Activated CD8-positive, alpha-beta memory T cell treated with anti-CD3 and anti-CD28 coated beads, Interleukin-2, amount 50 U/mL, for 4 hours (primary cell): Measurements from ENCODE around the gene TMEM163.
"Not testable (repeated sequence)": the region's sequence is repeated elsewhere in the genome, so short reads cannot be mapped to it uniquely, and the experiment has no call there.

Source experiments
- DNase-seq: peaks from one replicate; pipeline ENCODE4 v3.0.0-alpha.2; 2020

Gene TMEM163

DNA sequence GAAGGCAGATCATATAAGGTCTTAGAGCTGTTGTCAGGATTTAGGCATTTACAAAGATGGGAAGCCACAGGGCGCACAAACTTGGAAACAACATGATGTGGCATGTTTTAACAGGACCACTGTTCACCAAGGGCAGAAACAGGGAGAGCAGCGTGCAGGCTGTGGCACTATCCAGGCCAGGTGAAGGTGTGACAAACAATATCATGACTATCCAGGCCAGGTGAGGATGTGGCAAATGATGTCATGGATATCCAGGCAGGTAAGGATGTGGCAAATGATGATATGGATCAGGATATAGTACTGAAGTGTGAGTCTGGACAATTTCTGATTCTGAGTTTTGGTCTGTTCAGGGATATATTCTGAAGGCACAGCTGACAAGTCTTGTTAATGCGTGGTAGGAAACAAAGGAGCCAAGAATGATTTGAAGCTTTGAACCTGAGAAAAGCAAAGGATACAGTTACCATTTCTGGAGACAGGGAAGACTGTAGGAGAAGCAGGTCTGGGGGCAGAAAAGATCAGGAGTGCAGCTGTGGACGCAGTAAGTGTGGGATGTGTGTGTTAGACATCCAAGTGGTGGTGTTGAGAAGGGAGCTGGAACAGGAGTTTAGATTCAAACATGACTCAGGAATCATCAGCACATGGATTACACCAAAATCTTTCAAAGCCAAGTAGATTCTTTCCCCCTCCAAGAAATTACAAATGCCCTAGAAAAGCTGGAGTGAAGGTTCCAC, 205.9 kb downstream of the TMEM163 start:
- DNase-seq = no peak

- no peak for DNase-seq
Measured at GRCh38 chr2:134508391-134508790, 210.4 kb downstream of the TMEM163 start.

DNA sequence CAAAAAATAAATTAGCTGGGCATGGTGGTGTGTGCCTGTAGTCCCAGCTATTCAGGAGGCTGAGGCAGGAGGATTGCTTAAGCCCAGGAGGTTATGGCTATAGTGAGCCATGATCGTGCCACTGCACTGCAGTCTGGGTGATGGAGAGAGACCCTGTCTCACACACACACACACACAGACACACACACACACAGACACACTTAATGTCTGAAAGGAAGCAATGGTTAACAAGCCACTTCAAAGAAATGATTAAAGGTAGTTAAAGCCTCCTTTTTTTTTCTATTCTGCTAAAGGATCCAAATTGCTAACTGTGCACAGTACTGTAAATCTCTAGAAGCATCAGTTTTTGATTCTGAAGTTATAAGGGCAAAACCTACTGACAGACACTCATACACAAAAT, 211.1 kb downstream of the TMEM163 start:
- DNase-seq = no peak

- not testable (repeated sequence) for DNase-seq
Measured at GRCh38 chr2:134507159-134507558, 211.6 kb downstream of the TMEM163 start.

DNA sequence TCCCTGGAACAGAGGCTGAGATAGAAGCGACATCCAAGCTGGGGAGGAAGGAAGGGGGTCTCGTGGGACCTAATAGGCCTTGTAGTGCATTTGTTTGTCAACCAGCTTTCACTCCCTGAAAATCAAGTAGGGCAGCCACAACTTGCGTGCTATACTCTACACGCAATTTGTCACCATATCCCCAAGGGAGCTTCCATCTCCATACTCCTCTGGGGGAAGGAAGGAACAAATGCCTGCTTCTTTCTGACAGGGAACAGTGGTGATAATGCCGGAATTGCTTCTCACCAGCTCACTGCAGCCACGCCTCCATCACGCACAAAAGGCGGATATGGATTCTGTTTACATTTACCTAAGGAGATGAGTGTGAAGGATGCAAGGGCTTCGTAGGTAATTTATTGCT, 213.4 kb downstream of the TMEM163 start:
- DNase-seq = no peak

DNA sequence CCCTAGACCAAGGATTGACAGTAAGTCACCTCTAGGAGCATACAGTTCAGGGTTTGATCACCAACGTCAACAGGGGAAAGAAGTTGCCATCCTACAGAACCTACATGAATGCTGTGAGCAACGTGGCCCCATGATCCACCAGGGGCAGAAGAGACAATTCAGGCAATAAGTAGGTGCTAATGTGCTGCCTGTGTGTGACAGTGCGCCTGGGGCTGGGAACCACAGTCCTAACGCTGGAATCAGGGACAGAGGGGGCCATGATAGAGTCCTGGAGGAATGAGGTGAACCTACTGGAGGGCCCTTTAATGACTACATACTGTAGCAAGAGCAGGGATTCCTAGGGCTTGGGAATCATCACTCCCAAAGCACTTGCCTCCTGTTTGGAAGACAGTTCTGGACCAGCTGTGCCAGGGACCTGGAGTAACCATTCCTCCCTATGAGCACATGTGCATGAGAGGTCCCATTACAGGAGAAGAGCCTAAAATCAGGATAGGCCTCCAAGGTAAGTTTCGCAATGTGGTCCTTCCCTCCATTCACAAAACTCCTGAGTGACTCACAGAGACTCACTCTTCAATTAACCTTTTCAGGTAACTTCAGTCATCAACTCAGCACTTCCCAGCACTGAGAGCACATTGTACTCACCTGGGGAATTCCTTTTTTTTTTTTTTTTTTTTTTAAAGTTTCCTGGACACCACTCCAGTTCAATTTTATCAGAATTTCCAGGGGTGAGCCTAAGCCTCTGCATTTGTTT, 214.0 kb downstream of the TMEM163 start:
- DNase-seq = no peak

DNA sequence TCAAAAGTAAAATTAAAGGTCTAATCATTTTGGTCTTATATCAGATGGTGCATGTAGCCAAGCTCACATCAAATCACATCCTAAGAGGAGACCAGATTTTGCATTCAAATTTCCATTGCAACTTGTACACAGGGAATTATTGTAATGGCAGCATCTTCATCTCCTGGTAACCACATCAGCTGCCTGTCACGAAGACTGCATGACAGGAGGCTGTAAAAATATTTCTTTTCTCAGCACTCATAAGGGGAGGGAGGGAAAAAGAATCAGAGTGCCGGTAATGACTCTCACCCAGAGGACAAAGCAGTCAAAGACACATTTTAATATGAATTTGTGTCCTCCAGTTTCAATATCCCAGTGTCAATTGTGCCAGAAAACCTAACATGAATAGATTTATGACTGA, 216.7 kb downstream of the TMEM163 start:
- no peak for DNase-seq

DNA sequence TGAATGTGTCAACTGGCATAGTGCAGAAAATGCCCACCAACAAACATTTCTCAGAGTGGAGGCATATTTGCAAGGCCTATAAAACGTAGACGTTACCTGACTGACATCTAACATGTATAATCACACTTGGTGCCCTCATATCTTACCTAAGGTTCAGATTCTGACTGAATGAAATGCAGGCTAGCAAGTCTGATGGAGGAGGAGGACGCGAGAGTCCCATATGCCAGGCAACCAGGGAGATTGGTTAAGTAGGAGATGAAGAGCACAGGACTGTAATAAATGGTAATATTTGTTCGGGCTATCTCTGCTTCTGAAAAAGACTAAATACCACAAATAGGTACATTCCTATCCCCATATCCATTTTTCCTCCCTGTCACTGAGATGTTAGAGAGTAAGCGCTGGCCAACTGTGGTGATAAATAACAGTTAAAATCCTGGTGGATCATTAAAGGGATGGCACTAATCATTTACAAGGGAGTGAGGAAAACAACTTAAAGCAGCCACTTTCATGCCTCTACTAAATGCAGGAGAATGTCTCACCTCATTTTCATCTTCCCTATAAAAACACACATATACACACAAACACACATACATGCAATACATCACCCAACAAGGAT, 217.2 kb downstream of the TMEM163 start:
- no peak for DNase-seq

DNA sequence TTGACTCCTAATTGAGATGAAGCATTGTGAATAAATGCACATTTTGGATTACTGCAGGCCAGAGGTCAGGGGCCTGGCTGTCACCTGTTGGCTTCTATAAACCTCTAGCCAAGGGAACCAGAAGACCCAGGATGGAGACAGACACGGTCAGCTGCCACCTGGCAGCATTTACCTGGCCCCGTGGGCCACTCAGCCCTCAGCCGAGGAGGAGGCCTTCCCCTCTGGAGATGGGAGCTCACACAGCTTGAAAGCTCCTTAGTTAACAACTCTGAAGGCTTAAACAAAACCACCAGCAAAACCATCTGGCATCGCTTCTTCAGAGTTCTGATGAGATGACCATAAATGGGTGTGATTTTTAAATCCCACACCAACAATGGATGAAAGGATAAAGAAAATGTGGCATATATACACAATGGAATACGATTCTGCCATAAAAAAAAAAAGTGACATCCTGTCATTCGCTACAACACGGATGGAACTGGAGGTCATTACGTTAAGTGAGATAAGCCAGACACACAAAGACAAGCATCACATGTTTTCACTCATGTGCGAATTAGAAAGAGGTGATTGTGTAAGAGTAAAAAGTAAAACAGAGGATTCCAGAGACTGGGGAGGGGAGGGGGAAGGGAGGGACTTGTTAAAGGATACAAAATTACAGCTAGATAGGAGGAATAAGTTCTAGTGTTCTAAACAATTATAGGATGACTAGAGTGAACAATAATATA, 218.4 kb downstream of the TMEM163 start:
- DNase-seq = no peak

- no peak for DNase-seq
Measured at GRCh38 chr2:134499307-134499926, 219.4 kb downstream of the TMEM163 start.

- DNase-seq = no peak
Measured at GRCh38 chr2:134498654-134499053, 220.1 kb downstream of the TMEM163 start.

DNA sequence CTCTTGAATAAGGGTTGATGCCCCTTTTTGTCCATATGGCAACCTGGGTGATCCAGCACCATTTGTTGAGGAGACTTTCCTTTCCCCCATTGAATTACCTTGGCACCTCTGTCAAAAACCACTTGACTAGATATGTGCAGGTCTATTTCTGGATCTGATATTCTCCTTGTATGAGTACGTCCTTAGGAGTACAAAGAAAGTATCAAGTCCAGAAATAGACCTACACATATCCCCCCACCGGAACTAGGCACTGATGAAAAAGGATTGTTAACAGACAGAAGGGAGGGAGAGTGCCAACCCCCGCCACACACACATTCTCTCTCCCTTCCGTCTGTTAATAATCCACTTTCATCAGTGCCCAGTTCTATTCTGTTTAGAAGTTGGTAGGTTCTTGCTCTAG, 225.0 kb downstream of the TMEM163 start:
- no peak for DNase-seq

DNA sequence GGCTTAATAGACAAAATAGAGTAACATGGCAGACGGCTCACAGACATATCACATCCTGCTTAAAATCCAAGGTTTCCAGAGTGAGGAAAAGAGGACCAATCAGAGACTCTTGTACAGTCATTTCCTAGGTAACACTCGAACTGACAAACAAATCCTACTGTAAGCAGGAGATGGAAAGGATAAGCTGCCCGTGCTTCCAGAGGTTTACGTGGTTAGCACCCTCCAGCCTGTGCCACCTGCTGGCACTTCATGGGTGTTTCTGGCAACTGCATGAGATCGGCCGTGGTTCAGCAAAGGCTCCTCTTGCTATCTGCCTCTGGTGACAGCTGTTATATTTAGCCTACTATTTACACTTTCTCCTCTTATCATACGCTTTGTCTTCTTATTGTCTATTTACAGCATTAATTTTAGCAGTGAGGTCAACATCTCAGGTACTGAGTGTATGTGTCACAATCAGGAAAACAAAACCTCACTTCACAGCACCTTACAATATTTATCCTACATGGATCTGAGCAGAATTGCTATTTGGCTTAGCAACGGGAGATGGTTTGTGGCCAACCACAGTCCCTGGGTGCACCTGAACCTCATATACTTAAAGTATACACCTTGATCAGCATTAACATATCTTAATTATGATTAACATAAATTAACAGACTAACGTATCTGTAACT, 226.9 kb downstream of the TMEM163 start:
- no peak for DNase-seq

DNA sequence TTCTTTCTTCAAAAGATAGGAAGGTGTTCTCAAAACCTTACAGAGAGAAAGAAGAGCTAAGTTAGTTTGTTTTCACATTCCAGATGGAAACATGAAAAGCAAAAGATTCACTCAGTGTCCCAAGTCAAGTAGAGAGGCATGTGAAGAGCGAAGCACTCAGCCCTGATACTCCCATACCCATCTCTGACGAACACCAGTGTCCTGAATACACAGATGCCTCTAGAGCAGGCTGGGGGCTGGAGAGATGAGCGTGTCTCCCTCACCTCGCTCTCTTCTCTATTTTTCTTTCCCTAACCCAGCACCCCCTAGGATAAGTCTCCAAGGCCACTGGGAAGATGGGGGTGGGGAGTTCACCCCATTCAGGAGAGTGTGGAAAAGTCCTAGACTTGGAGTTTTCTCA, 227.8 kb downstream of the TMEM163 start:
- no peak for DNase-seq

- DNase-seq = no peak
Measured at GRCh38 chr2:134490559-134490958, 228.2 kb downstream of the TMEM163 start.

DNA sequence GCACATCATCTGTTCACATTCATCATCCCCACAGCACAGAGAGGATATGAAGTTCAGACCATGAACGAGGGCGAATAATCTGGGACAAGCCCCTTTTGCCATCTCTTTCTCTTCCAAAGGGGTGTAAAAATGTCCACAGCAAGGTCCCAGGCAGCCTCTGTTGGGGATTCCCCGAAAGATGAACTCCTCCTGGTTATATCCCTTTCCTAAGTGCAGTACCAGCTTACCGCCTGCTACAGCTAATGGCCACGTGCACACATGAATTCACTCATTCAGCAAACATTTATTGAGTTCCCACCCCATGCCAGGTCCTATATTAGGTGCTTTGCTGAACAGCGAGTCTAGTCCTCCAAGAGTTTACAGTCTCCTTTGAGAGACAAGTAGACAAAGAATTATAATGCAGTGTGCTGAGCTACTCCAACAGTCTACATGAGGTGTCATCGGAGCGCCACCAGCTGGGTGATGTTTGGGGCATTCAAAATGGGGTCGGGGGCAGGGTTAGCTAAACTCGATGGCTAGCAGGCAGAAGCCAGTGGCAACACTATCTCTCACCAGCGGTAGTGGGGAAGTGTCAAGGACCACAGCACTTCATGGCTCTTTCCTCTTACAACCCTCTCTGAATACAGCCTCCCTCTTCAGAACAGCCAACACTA, 228.9 kb downstream of the TMEM163 start:
- DNase-seq = no peak

GRCh38 chr2:134482766-134483340, 235.9 kb downstream of the TMEM163 start:
- DNase-seq = no peak

- no peak for DNase-seq
Measured at GRCh38 chr2:134482131-134482723, 236.6 kb downstream of the TMEM163 start.

DNA sequence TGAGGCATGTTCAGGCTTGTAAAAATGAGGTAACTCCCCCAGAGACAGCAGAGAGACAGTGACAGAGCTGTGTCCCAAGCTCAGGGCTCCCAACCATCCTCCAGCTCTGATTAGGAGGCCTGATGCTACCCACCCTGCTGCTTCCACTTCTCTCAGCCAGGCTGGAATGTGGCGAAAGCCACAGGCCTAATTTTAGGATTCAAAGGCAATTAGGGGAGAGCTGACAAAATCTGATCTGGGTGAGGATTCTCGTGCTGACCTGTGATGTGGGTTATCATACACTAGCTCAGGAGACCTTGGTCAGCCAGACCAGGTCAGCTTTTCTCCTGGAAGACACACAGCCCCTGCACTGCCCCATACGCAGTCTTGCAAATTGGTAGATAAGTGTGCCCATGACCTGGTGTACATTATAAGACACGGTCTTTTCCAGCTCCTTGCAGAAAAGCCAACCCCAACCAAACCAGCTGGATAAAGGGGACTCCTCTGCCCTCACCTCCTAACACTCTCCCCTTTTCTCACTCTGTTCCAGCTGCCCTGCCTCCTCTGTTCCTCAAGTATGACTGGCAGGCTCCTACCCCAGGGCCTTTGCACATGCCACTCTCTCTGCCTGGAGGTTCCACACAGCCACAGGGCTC, 239.0 kb downstream of the TMEM163 start:
- no peak for DNase-seq

DNA sequence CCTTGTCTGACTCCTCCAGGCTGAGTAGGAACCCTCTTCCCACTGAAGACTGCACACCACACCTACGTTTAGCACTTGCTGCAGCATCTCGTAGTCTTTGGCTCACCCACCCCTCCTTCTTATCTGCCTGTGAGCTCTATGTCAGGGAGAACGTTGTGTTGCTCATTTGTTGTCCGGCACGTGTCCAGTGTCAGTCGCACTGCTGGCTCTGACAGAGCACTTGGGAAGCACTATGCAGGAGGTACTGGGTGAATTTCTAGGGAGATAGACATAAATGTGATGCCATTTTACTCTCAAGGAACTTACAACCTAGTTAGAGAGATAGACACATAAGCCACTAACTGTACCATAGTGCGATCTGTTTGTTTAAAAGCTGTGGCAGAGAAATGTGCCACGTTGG, 241.8 kb downstream of the TMEM163 start:
- not testable (repeated sequence) for DNase-seq
